SK-N-SH (cell line): ENCODE results near the gene PRR12. TPM values are rescaled to one million over a fixed set of nuclear protein-coding genes. Genes with fewer than 3 reads are reported as not detected.
A peak's percentile ranks its signal among the peaks of the same experiment; 100 is the strongest.

Experiments
- CTCF ChIA-PET: fragments of 300-600, 350-600 bp; formaldehyde crosslinking; extraction: SDS; loops from one replicate; lab custom pipeline; 2021; lab: Yijun Ruan, JAX
- POLR2A ChIA-PET: fragments of 350-600 bp; sonication (Branson Sonifier 250); formaldehyde crosslinking; extraction: SDS; loops from one replicate; lab custom pipeline; 2020; ENCODE audit warnings: antibody characterized with exemption, inconsistent platforms; lab: Yijun Ruan, JAX
- DNase-seq: peaks from one replicate; pipeline ENCODE4 v3.0.0; 2012
- H2AFZ ChIP-seq: fragments of 200-600 bp; sonication (generic); 2 replicates; pipeline ENCODE4 v1.8.1; 2016; ENCODE audit warnings: antibody characterized with exemption, mild to moderate bottlenecking, low read depth
- H3F3A ChIP-seq: fragments of 200-600 bp; sonication (generic); replicated peaks from 2 replicates; pipeline ENCODE3; 2016; ENCODE audit warnings: antibody characterized with exemption, mild to moderate bottlenecking; ENCODE audit not compliant: insufficient read depth
- H3K27ac ChIP-seq, 2 experiments: fragments of 200-500 bp in 1 of 2; fragments of 200-600 bp in 1 of 2; sonication (Bioruptor generic) in 1 of 2; sonication (generic), shearing (Covaris generic) in 1 of 2; 2 replicates each; pipeline versions ENCODE4 v1.5.1 to v1.6.1; 2014 to 2016; ENCODE audit warnings: low read depth in 2 of 2, inconsistent platforms in 1 of 2, low read length in 1 of 2, mild to moderate bottlenecking in 1 of 2, mixed read lengths in 1 of 2
- H3K27me3 ChIP-seq: fragments of 200-600 bp; sonication (generic), shearing (Covaris generic); 2 replicates; pipeline ENCODE4 v1.6.1; 2016; ENCODE audit warnings: mixed run types; ENCODE audit not compliant: insufficient read depth
- H3K36me3 ChIP-seq, 2 experiments: fragments of 200-500 bp in 1 of 2; fragments of 200-600 bp in 1 of 2; sonication (Bioruptor generic) in 1 of 2; sonication (generic) in 1 of 2; replicated peaks in 1 of 2; 2 replicates each; pipeline versions ENCODE3 to v1.5.1; 2014 to 2016; ENCODE audit warnings: low read length in 1 of 2, mild to moderate bottlenecking in 1 of 2; ENCODE audit not compliant: insufficient read depth in 2 of 2, control insufficient read depth in 1 of 2
- H3K4me1 ChIP-seq, 2 experiments: fragments of 200-500 bp in 1 of 2; fragments of 200-600 bp in 1 of 2; sonication (Bioruptor generic) in 1 of 2; sonication (generic), shearing (Covaris generic) in 1 of 2; 2 replicates each; pipeline versions ENCODE4 v1.5.1 to v1.6.1; 2014 to 2016; ENCODE audit warnings: low read depth in 1 of 2, low read length in 1 of 2, mixed run types in 1 of 2; ENCODE audit not compliant: insufficient read depth in 2 of 2, control insufficient read depth in 1 of 2
- H3K4me2 ChIP-seq: fragments of 200-600 bp; sonication (generic), shearing (Covaris generic); 2 replicates; pipeline ENCODE4 v1.6.1; 2017; ENCODE audit warnings: mixed run types
- H3K4me3 ChIP-seq, 2 experiments: fragments of 200-500 bp in 1 of 2; fragments of 200-600 bp in 1 of 2; sonication (Bioruptor generic) in 1 of 2; sonication (generic), shearing (Covaris generic) in 1 of 2; 2 replicates each; pipeline versions ENCODE4 v1.5.1 to v1.8.1; 2014 to 2016; ENCODE audit warnings: low read depth in 2 of 2, inconsistent platforms in 1 of 2, low read length in 1 of 2, mild to moderate bottlenecking in 1 of 2, mixed read lengths in 1 of 2, moderate library complexity in 1 of 2
- H3K79me2 ChIP-seq: fragments of 200-600 bp; sonication (generic); 2 replicates; pipeline ENCODE4 v1.8.1; 2017; ENCODE audit warnings: mild to moderate bottlenecking; ENCODE audit not compliant: insufficient read depth
- H3K9ac ChIP-seq: fragments of 200-600 bp; sonication (generic); 2 replicates; pipeline ENCODE4 v1.6.1; 2017; ENCODE audit warnings: mixed run types
- H3K9me2 ChIP-seq: fragments of 200-600 bp; sonication (generic); 2 replicates; pipeline ENCODE4 v1.6.1; 2017; ENCODE audit warnings: mixed run types
- H3K9me3 ChIP-seq: fragments of 200-600 bp; sonication (generic); 2 replicates; pipeline ENCODE4 v1.6.1; 2017; ENCODE audit warnings: mixed run types, mild to moderate bottlenecking, moderate library complexity
- H4K20me1 ChIP-seq: fragments of 200-600 bp; sonication (generic); 2 replicates; pipeline ENCODE4 v1.6.1; 2017; ENCODE audit warnings: mild to moderate bottlenecking, mixed run types; ENCODE audit not compliant: insufficient read depth
- CHD2 ChIP-seq: fragments of 150-350 bp; IDR thresholded peaks from 2 replicates; pipeline ENCODE4 v1.6.1; 2018; ENCODE audit warnings: low read length; ENCODE audit not compliant: partially characterized antibody
- EZH2phosphoT487 ChIP-seq: fragments of 200-600 bp; sonication (generic); IDR thresholded peaks from 2 replicates; pipeline ENCODE4 v1.6.1; 2017; ENCODE audit warnings: low read depth, mixed run types, mild to moderate bottlenecking, antibody characterized with exemption, moderate library complexity, borderline replicate concordance
- MAX ChIP-seq: IDR thresholded peaks from 2 replicates; pipeline ENCODE4 v1.4.0; 2012; ENCODE audit warnings: low read depth
- MEF2A ChIP-seq: IDR thresholded peaks from 2 replicates; pipeline ENCODE4 v1.4.0; 2012; ENCODE audit warnings: low read depth, borderline replicate concordance
- NRF1 ChIP-seq: IDR thresholded peaks from 2 replicates; pipeline ENCODE4 v1.6.1; 2012; ENCODE audit warnings: low read depth, mild to moderate bottlenecking, low read length
- REST ChIP-seq: IDR thresholded peaks from 2 replicates; pipeline ENCODE4 v1.6.1; 2012; ENCODE audit warnings: mild to moderate bottlenecking, low read depth, low read length, moderate library complexity
- SIN3A ChIP-seq: IDR thresholded peaks from 2 replicates; pipeline ENCODE4 v1.6.1; 2012; ENCODE audit warnings: low read depth, mild to moderate bottlenecking, low read length, moderate library complexity, borderline replicate concordance
- SMC3 ChIP-seq: IDR thresholded peaks from 2 replicates; pipeline ENCODE4 v1.6.1; 2012; ENCODE audit warnings: low read depth, low read length, improper control_type of control experiment
- TAF1 ChIP-seq: IDR thresholded peaks from 2 replicates; pipeline ENCODE4 v1.6.1; 2012; ENCODE audit warnings: low read depth, mild to moderate bottlenecking, low read length, moderate library complexity, borderline replicate concordance
- YY1 ChIP-seq: IDR thresholded peaks from 2 replicates; pipeline ENCODE4 v1.4.0; 2012; ENCODE audit warnings: low read depth, mild to moderate bottlenecking
- WGBS: methylation state at CpG from one replicate; pipeline ENCODE4 v1.1.6; 2017; ENCODE audit warnings: low lambda C conversion rate; 5-methylcytosine and 5-hydroxymethylcytosine counted together
- polyA plus RNA-seq, 3 experiments: library from polyadenylated mRNA; depleted of rRNA; stranded (reverse); fragments of >200 nt; gene quantifications; 2 replicates each; pipeline ENCODE4 v1.2.3, GENCODE V29; 2012

PRR12 gene
- polyA plus RNA-seq, 1 of the 3 experiments (the other 2 are of a cell fraction) = 1.7 TPM

GRCh38 chr19:49583239-49583638 is 7.7 kb upstream of the PRR12 start:
- Histone ChIP-seq H3K27ac (no peak overlapping the region), H4K20me1 (no peaks in the 10 kb centered on the region; the same call in 1 of the 2 replicates), H3K4me1 (peaks cover 0 to 13% of the 10 kb centered on the region in 2 experiments; a peak in 2 of 4 replicates), H3K9me3 (no peaks in the 10 kb centered on the region), H3K36me3 (no peaks in the 10 kb centered on the region), H3F3A (peaks cover 3% of the 10 kb centered on the region), H3K79me2 (peaks cover 20% of the 10 kb centered on the region), H3K27me3 (no peaks in the 10 kb centered on the region), H3K4me2 (no peak overlapping the region), H3K4me3 (no peak overlapping the region), H3K9ac (no peak overlapping the region), H2AFZ (peak overlapping the region; percentile 22; the same call in 1 of the 2 replicates), H3K9me2 (no peaks in the 10 kb centered on the region)
- ChIA-PET POLR2A (no interaction called here), CTCF (interaction anchor here (6.8 kb wide), 1 partner anchor 13 kb away, joined by 65 read pairs; no protein-coding TSS in a partner anchor)
- 45% methylated on average over 2 of the region's 2 CpGs for WGBS
- DNase-seq = no peak
- TF ChIP-seq SMC3 (no peak), MAX (no peak)

GRCh38 chr19:49585023-49585422 is 6.0 kb upstream of the PRR12 start:
- no peak for TF ChIP-seq EZH2phosphoT487
- TF ChIP-seq REST = no peak
- TF ChIP-seq SIN3A = no peak
- no peak for TF ChIP-seq MEF2A
- TF ChIP-seq TAF1 = no peak
- TF ChIP-seq NRF1 = no peak
- no peak for TF ChIP-seq YY1
- no peak for TF ChIP-seq CHD2
- H3F3A ChIP-seq = peaks cover 7% of the 10 kb centered on the region
- CTCF ChIA-PET = interaction anchor here (1.9 kb wide), 1 partner anchor 15 kb away, joined by 9 read pairs; no protein-coding TSS in a partner anchor
- H2AFZ ChIP-seq = no peak overlapping the region
- no peak overlapping the region for H3K27ac ChIP-seq
- no peaks in the 10 kb centered on the region for H3K9me2 ChIP-seq
- DNase-seq = peak; percentile 54
- H3K36me3 ChIP-seq = no peaks in the 10 kb centered on the region
- peaks cover 0 to 13% of the 10 kb centered on the region in 2 experiments; a peak in 1 of 4 replicates for H3K4me1 ChIP-seq
- 55% methylated on average over 7 of the region's 8 CpGs for WGBS
- H3K79me2 ChIP-seq = peaks cover 2% of the 10 kb centered on the region
- H3K9ac ChIP-seq = no peak overlapping the region
- H3K4me2 ChIP-seq = no peak overlapping the region
- no peaks in the 10 kb centered on the region for H3K27me3 ChIP-seq
- no peaks in the 10 kb centered on the region for H4K20me1 ChIP-seq
- H3K9me3 ChIP-seq = no peaks in the 10 kb centered on the region
- POLR2A ChIA-PET = interaction anchor here (1.3 kb wide), 1 partner anchor 89 kb away, joined by 3 read pairs; the partner anchor contains the start of gene RPS11
- no peak overlapping the region for H3K4me3 ChIP-seq
